Esophagus muscularis mucosa (tissue), 4 donors: ENCODE measurements around the gene TMEM72. TPM values are rescaled to one million over a fixed set of nuclear protein-coding genes. Genes with fewer than 3 reads are reported as not detected.

Source experiments
- DNase-seq: peaks from one replicate; pipeline ENCODE4 v3.0.0-alpha.2; 2017; ENCODE audit errors: extremely low spot score
- H3K27ac ChIP-seq, 4 donors: fragments of 200-600 bp; sonication (generic); replicated peaks in 1 of 4; 1 replicate in 3 of 4; 2 replicates in 1 of 4; pipeline ENCODE4 v1.5.1; 2016 to 2019; ENCODE audit warnings: mild to moderate bottlenecking in 1 of 4
- H3K27me3 ChIP-seq, 4 donors: fragments of 200-600 bp; sonication (generic); one replicate each; pipeline versions ENCODE4 v1.5.1 to v1.6.0; 2016 to 2019
- H3K36me3 ChIP-seq, 4 donors: fragments of 200-600 bp; sonication (generic); one replicate each; pipeline ENCODE4 v1.5.1; 2016 to 2019
- H3K4me1 ChIP-seq, 4 donors: fragments of 200-600 bp; sonication (generic); one replicate each; pipeline ENCODE4 v1.5.1; 2016 to 2019
- H3K4me3 ChIP-seq, 4 donors: fragments of 200-600 bp; sonication (generic); 1 replicate in 2 of 4; 2 replicates in 2 of 4; pipeline ENCODE4 v1.5.1; 2016 to 2019; ENCODE audit warnings: mild to moderate bottlenecking in 4 of 4, moderate library complexity in 1 of 4
- H3K9me3 ChIP-seq, 4 donors: fragments of 200-600 bp; sonication (generic); 1 replicate in 3 of 4; 2 replicates in 1 of 4; pipeline ENCODE4 v1.5.1; 2016 to 2019
- EP300 ChIP-seq: sonication (generic); formaldehyde crosslinking; IDR thresholded peaks from one replicate; pipeline ENCODE4 v1.6.1; 2017; ENCODE audit warnings: antibody characterized with exemption
- POLR2A ChIP-seq: fragments of 450-650 bp; IDR thresholded peaks from one replicate; pipeline ENCODE4 v1.6.1; 2017; ENCODE audit warnings: antibody characterized with exemption, moderate library complexity, mild to moderate bottlenecking, low read depth
- POLR2AphosphoS5 ChIP-seq, 2 donors: sonication (generic); formaldehyde crosslinking; IDR thresholded peaks; one replicate each; pipeline ENCODE4 v1.6.1; 2017; ENCODE audit warnings: antibody characterized with exemption in 2 of 2
- WGBS: methylation state at CpG from one replicate; pipeline ENCODE4 v1.1.5; 2018; 5-methylcytosine and 5-hydroxymethylcytosine counted together
- intact Hi-C: fragments of 100-400 bp; cut with DNase I; formaldehyde crosslinking; loops from one replicate; pipeline ENCODE4 v1.15.1; 2023
- total RNA-seq, 4 donors: library from RNA; depleted of rRNA; stranded (reverse); fragments of >200 nt; gene quantifications; one replicate each; pipeline versions ENCODE4 v1.1.0 to v1.2.1, GENCODE V29; 2016
- TF ChIP-seq, protein P1 (sequence below), 3 experiments: fragments of 200-600 bp in 2 of 3; fragments of 450-650 bp in 1 of 3; sonication (generic) in 2 of 3; IDR thresholded peaks; one replicate each; pipeline ENCODE4 v1.5.1; 2017 to 2019; ENCODE audit warnings: antibody characterized with exemption in 3 of 3, mild to moderate bottlenecking in 2 of 3, moderate library complexity in 1 of 3

Gene TMEM72
- total RNA-seq, 4 donors from 2014 or later, result not detected

DNA sequence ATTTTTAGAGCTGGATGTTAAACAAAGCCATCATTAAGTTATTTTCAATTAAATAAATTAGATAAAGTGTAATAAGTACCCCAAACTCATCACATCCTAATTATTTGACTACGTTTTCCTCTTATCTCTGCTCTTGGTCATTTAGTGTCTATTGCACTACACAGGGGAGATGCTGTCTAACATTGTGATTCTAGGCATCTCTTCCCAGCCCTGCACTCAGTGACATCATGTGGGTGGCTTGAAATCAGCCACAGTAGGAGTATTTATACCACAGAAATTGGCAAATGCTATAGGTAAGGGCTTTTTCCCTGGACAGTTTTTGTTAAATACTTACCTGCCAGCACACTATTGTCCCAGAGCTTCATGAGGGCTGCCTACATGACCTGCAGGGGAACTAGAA, 21.3 kb upstream of the TMEM72 start:
- no peak for DNase-seq
- intact Hi-C loops, result no loop called here
- H3K4me3 ChIP-seq, result no peak overlapping the region
- no peaks in the 10 kb centered on the region for H3K27me3 ChIP-seq
- no peak overlapping the region for H3K27ac ChIP-seq
- no peaks in the 10 kb centered on the region for H3K9me3 ChIP-seq
- TF ChIP-seq POLR2A (no peak), EP300 (no peak), POLR2AphosphoS5 (IDR thresholded peaks at IDR 0.05) (no peak)
- TF ChIP-seq, protein P1, sequence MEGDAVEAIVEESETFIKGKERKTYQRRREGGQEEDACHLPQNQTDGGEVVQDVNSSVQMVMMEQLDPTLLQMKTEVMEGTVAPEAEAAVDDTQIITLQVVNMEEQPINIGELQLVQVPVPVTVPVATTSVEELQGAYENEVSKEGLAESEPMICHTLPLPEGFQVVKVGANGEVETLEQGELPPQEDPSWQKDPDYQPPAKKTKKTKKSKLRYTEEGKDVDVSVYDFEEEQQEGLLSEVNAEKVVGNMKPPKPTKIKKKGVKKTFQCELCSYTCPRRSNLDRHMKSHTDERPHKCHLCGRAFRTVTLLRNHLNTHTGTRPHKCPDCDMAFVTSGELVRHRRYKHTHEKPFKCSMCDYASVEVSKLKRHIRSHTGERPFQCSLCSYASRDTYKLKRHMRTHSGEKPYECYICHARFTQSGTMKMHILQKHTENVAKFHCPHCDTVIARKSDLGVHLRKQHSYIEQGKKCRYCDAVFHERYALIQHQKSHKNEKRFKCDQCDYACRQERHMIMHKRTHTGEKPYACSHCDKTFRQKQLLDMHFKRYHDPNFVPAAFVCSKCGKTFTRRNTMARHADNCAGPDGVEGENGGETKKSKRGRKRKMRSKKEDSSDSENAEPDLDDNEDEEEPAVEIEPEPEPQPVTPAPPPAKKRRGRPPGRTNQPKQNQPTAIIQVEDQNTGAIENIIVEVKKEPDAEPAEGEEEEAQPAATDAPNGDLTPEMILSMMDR (IDR thresholded peaks at IDR 0.05), result no peak
- 83% methylated on average over 1 of the region's 1 CpG for WGBS
- H3K4me1 ChIP-seq, result no peaks in the 10 kb centered on the region
- H3K36me3 ChIP-seq, result no peaks in the 10 kb centered on the region

DNA sequence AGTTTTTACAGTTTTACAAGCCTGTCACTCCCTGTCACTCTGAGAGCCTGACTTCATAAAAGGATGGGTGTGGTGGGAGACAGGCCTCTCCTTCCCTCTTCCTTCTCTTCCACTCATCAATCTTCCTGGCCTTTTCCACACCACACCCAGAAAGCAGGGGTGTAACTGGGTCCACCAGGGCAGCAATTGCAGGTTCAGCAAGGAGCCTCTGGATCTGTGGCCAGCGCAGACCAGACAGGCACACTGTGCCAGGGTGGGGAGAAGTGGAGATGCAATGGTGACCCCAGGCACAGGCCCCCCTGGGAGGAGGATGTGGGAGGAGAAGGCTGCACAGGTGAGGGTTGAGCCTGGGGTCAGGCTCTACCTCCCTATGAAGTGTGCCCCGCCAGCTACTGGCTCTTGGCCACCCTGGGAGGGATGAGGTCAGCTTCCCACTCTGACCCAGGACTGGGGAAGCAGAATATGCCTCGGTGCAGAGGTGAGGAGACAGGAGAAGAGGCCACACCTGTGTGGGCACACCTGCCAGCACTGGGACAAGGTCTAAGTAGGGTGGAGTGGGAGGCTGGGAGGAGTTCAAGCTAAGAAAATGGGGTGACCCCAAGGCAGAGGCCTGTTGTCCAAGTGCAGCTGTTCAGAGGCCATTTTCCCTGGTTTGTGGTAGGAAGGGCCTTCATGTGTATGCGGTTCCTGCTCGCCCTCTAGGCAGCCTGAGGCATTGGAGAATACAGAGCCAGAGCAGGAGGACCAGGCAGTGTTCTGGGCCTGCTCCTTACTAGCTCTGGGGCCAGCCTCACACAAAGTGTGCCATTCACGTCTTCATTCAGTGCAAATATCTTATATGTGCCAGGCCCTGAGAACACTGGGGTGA, 20.2 kb upstream of the TMEM72 start:
- intact Hi-C loops, result no loop called here
- TF ChIP-seq, protein P1 (IDR thresholded peaks at IDR 0.05), result no peak
- TF ChIP-seq POLR2AphosphoS5 (IDR thresholded peaks at IDR 0.05) (no peak), EP300 (no peak), POLR2A (no peak)
- no peaks in the 10 kb centered on the region for H3K9me3 ChIP-seq
- H3K27me3 ChIP-seq, result no peaks in the 10 kb centered on the region
- H3K4me1 ChIP-seq, result no peaks in the 10 kb centered on the region
- no peak overlapping the region for H3K4me3 ChIP-seq
- H3K27ac ChIP-seq, result no peak overlapping the region
- no peaks in the 10 kb centered on the region for H3K36me3 ChIP-seq
- WGBS, result 92% methylated on average over 5 of the region's 6 CpGs
- DNase-seq, result no peak

DNA sequence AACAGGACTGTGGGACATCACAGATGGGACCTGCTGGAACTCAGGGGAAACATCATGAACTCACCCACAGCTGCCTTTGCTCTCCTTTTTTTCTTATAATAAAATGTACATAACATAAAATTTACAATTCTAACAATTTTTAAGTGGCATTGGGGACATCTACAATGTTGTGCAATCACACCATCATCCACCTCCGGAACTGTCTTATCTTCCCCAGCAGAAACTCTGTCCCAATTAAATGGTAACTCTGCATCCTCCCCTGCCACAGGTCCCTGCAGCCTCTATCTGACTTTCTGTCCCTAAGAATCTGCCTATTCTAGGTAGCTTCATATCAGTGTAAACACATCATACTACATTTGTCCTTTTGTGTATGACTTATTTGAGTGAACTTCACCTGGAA, 19.4 kb upstream of the TMEM72 start:
- H3K27ac ChIP-seq, result no peak overlapping the region
- no peaks in the 10 kb centered on the region for H3K36me3 ChIP-seq
- H3K9me3 ChIP-seq, result no peaks in the 10 kb centered on the region
- no peak overlapping the region for H3K4me3 ChIP-seq
- TF ChIP-seq, protein P1 (IDR thresholded peaks at IDR 0.05), result no peak
- TF ChIP-seq POLR2AphosphoS5 (IDR thresholded peaks at IDR 0.05) (no peak), POLR2A (no peak), EP300 (no peak)
- no peaks in the 10 kb centered on the region for H3K4me1 ChIP-seq
- WGBS, result 90% methylated on average over 1 of the region's 1 CpG
- DNase-seq, result no peak
- intact Hi-C loops, result no loop called here
- no peaks in the 10 kb centered on the region for H3K27me3 ChIP-seq

DNA sequence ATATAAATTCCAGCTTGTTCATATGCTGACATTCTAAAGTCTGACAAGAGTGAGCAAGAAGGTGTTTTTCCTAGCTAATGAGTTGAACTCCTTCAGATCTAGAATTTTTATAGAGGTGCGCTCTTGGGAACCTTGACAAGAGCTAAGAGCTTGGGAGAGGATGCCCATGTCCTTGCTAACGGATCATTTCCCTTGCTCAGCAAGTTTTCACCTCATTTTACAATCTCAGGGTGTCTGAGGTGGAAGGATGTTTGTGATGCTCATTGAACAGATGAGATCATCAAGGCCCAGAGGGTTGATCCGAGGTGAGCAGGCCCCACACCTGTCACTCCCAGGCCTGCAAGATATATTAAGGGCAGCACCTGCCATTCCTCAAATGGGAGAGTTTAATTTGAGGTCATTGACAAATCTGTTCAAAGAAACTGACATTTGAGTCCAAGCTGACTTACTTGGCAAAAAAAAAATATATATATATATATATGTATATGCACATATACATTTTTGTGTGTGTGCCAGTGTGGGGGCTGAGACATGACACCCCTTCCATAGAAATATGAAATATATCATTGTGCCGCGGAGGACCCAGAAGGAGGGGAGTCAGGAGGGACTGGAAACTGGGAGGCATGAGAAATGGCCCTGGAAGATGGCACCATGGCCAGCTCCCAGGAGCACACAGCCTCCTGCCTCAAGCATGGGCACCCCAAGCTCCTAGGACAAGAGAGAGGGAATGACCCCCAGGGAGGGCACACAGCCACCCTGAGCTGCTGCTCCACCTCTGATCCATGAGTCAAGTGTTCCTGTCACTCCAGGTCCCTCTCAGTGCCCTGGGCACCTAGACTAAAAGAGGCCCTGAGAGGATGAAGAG, 17.3 kb upstream of the TMEM72 start:
- no peaks in the 10 kb centered on the region for H3K27me3 ChIP-seq
- 83% methylated on average over 3 of the region's 5 CpGs for WGBS
- no peaks in the 10 kb centered on the region for H3K4me1 ChIP-seq
- DNase-seq, result no peak
- H3K4me3 ChIP-seq, result no peak overlapping the region
- H3K36me3 ChIP-seq, result no peaks in the 10 kb centered on the region
- intact Hi-C loops, result no loop called here
- no peak for TF ChIP-seq POLR2A
- no peak for TF ChIP-seq POLR2AphosphoS5 (IDR thresholded peaks at IDR 0.05)
- TF ChIP-seq, protein P1 (IDR thresholded peaks at IDR 0.05), result no peak
- TF ChIP-seq EP300, result no peak
- no peaks in the 10 kb centered on the region for H3K9me3 ChIP-seq
- H3K27ac ChIP-seq, result no peak overlapping the region
